HG03139 (cell line): ENCODE data around the gene VPS37C.

Experiments used
- ATAC-seq: cut with Tn5 transposase; IDR thresholded peaks from one replicate; pipeline ENCODE4 v1.9.1; 2021; ENCODE audit not compliant: unreplicated experiment

The VPS37C gene

GRCh38 chr11:61119055-61119454 is 42.2 kb downstream of the VPS37C start:
- no peak for ATAC-seq

- no peak for ATAC-seq
Observed at GRCh38 chr11:61118406-61118805, 42.8 kb downstream of the VPS37C start.

GRCh38 chr11:61118004-61118403 is 43.2 kb downstream of the VPS37C start:
- ATAC-seq = no peak

- ATAC-seq = no peak
Observed at GRCh38 chr11:61117168-61117520, 44.1 kb downstream of the VPS37C start.

- no peak for ATAC-seq
Observed at GRCh38 chr11:61116426-61117167, 44.6 kb downstream of the VPS37C start.

GRCh38 chr11:61115498-61116224 is 45.6 kb downstream of the VPS37C start:
- no peak for ATAC-seq

- ATAC-seq = no peak
Observed at GRCh38 chr11:61114913-61115312, 46.3 kb downstream of the VPS37C start.

GRCh38 chr11:61113201-61113600 is 48.0 kb downstream of the VPS37C start:
- ATAC-seq = no peak

GRCh38 chr11:61112575-61112974 is 48.7 kb downstream of the VPS37C start:
- ATAC-seq = no peak

- ATAC-seq = no peak
Observed at GRCh38 chr11:61111786-61112517, 49.3 kb downstream of the VPS37C start.

- no peak for ATAC-seq
Observed at GRCh38 chr11:61111050-61111435, 50.2 kb downstream of the VPS37C start.

GRCh38 chr11:61110255-61111049 is 50.8 kb downstream of the VPS37C start:
- ATAC-seq = no peak

- ATAC-seq = no peak
Observed at GRCh38 chr11:61109671-61110070, 51.6 kb downstream of the VPS37C start.

GRCh38 chr11:61108847-61109585 is 52.2 kb downstream of the VPS37C start:
- ATAC-seq = no peak

GRCh38 chr11:61107888-61108287 is 53.3 kb downstream of the VPS37C start:
- ATAC-seq = no peak

- no peak for ATAC-seq
Observed at GRCh38 chr11:61106894-61107470, 54.2 kb downstream of the VPS37C start.

- no peak for ATAC-seq
Observed at GRCh38 chr11:61106296-61106695, 54.9 kb downstream of the VPS37C start.

- ATAC-seq = no peak
Observed at GRCh38 chr11:61104963-61105362, 56.3 kb downstream of the VPS37C start.

- no peak for ATAC-seq
Observed at GRCh38 chr11:61103851-61104423, 57.3 kb downstream of the VPS37C start.
